HG02759 (cell line): ENCODE data around the gene KRTAP5-5.
A peak's percentile ranks its signal among the peaks of the same experiment; 100 is the strongest.
"Not testable (repeated sequence)": the region's sequence is repeated elsewhere in the genome, so short reads cannot be mapped to it uniquely, and the experiment has no call there.

Source experiments
- ATAC-seq: cut with Tn5 transposase; IDR thresholded peaks from one replicate; pipeline ENCODE4 v1.9.1; 2021; ENCODE audit warnings: mild to moderate bottlenecking, moderate library complexity; ENCODE audit not compliant: unreplicated experiment

The KRTAP5-5 gene

GRCh38 chr11:1629326-1630185 is at the start of gene KRTAP5-5:
Gene KRTAP5-5, plus strand, starts transcription at chr11:1629775. Its CDS starts 66 bp downstream, at chr11:1629841.
- no peak for ATAC-seq

DNA sequence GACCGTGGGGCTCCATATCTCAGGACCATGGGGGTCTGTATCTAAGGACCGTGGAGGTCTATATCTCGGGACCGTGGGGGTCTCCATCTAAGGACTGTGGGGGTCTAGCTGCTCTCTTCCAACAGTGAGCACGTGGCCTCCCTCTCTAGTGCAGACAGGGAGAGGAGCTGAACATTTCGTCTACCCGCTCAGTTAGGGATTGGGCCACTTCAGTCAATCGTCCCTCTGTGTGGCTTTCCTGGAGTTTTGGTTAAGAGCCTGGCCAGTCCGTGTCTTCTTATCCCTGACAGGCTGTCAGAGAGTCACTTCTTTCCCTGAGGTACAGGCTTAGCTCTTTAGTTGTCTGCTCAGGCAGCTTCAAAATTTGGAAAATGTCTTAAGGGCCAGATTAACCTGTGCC is 47.6 kb upstream of the KRTAP5-5 start:
- no peak for ATAC-seq

GRCh38 chr11:1582909-1583308 is 46.7 kb upstream of the KRTAP5-5 start:
- ATAC-seq: not testable (repeated sequence)

DNA sequence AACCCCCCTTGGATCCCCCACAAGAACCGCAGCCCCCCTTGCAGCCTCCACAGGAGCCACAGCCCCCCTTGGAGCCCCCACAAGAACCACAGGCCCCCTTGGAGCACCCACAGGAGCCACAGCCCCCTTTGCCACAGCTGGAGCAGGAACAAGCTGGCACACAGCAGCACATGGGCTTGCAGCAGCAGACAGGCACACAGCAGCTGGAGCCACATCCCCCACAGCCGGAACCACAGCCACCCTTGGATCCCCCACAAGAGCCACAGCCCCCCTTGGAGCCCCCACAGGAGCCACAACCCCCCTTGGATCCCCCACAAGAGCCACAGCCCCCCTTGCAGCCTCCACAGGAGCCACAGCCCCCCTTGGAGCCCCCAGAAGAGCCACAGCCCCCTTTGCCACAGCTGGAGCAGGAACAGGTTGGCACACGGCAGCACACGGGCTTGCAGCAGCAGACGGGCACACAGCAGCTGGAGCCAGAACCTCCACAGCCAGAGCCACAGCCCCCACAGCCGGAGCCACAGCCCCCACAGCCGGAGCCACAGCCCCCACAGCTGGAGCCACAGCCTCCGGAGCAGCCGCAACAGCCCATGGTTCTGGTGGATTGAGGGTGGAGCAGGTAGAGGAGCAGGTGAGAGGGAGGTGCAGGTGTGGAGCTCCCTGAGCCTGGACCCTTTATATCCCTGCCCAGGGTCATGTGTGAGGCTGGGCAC is 44.8 kb upstream of the KRTAP5-5 start, which contains the start of gene KRTAP5-1:
TSS of gene KRTAP5-1 (minus strand) at position 623 of the 710 bp plus-strand sequence. CDS start at position 589, 34 bp downstream.
- ATAC-seq: not testable (repeated sequence)

- no peak for ATAC-seq
Measured at GRCh38 chr11:1586699-1587098, 42.9 kb upstream of the KRTAP5-5 start.

DNA sequence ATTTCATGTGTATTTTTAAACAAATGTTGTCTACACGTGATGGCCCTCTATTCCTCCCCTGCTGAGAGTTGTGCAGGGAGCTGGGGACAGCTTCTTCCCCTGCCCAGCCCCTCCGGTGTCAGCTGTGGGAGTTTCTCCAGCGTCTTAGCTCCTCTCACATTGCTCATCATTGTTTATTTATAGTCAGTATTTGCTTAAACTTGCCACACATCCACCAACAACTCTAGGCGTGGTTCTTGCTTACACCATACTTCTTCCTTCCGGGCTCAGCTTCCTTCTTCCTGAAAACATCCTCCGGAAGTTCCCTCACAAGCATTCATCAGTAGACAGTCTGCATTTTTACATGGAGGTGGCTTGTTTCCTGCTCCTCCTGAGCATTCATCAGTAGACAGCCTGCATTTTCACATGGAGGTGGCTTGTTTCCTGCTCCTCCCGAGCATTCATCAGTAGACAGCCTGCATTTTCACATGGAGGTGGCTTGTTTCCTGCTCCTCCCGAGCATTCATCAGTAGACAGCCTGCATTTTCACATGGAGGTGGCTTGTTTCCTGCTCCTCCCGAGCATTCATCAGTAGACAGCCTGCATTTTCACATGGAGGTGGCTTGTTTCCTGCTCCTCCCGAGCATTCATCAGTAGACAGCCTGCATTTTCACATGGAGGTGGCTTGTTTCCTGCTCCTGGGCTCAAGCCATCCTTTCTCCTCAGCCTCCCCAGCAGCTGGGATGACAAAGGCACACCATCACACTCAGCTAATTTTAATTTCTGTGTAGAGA is 40.2 kb upstream of the KRTAP5-5 start:
- not testable (repeated sequence) for ATAC-seq

GRCh38 chr11:1589996-1590395 is 39.6 kb upstream of the KRTAP5-5 start:
- ATAC-seq: no peak

- no peak for ATAC-seq
Measured at GRCh38 chr11:1592628-1593027, 36.9 kb upstream of the KRTAP5-5 start.

- ATAC-seq: not testable (repeated sequence)
Measured at GRCh38 chr11:1595994-1596575, 33.5 kb upstream of the KRTAP5-5 start.

- ATAC-seq: not testable (repeated sequence)
Measured at GRCh38 chr11:1596576-1597121, 32.9 kb upstream of the KRTAP5-5 start.

DNA sequence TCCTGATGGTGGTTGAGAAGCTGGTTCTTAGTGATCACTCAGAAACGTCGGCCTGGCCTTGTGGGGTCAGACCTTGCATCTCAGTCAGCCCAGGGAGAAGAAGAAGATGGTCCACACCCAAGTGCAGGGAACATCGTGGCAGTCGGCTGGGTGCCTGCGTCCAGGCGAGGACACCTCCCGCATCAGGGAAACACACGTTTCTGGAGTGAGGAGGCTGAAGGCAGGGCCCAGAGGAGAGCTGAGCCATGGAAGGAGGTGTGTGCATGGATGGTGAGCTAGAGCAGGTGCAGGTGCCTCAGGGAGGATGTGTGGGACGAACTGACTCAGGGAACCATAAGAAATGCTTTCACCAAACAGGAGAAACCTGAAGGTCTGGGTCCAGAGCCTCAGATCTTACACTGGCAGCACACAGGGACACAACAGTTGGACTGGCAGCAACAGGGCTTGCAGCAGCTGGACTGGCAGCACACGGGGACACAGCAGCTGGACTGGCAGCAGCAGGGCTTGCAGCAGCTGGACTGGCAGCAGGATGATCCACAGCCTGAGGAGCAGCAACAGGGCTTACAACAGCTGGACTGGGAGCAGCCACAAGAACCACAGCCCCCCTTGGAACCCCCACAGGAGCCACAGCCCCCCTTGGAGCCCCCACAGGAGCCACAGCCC is 32.1 kb upstream of the KRTAP5-5 start:
- ATAC-seq: no peak

DNA sequence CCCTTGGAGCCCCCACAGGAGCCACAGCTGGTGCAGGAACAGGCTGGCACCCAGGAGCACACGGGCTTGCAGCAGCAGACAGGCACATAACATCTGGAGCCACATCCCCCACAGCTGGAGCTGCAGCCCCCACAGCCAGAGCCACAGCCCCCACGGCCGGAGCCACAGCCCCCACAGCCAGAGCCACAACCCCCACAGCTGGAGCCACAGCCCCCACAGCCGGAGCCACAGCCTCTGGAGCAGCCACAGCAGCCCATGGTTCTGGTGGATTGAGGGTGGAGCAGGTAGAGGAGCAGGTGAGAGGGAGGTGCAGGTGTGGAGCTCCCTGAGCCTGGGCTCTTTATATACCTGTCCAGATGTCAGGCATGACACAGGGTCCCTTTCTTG is 31.6 kb upstream of the KRTAP5-5 start, which contains the start of gene KRTAP5-2:
TSS of gene KRTAP5-2 (minus strand) at position 301 of the 387 bp plus-strand sequence. CDS start at position 257, 44 bp downstream.
- ATAC-seq: no peak

- not testable (repeated sequence) for ATAC-seq
Measured at GRCh38 chr11:1598406-1598805, 31.2 kb upstream of the KRTAP5-5 start.

DNA sequence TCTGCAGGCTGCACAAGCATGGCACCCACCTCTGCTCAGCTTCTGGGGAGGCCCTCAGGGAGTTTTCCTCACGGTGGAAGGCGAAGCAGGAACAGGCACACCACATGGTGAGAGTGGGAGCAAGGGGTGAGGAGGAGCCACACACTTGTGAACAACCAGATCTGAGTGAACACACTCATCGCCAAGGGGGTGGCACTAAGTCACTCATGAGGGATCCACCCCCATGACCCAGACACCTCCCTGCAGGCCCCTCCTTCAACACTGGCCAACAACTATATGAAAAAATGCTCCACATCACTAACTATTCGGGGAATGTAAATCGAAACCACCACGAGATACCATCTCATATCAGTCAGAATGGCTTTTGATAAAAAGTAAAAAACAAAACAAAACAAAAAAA is 30.8 kb upstream of the KRTAP5-5 start:
- ATAC-seq: no peak

- ATAC-seq: no peak
Measured at GRCh38 chr11:1600626-1601025, 28.9 kb upstream of the KRTAP5-5 start.

DNA sequence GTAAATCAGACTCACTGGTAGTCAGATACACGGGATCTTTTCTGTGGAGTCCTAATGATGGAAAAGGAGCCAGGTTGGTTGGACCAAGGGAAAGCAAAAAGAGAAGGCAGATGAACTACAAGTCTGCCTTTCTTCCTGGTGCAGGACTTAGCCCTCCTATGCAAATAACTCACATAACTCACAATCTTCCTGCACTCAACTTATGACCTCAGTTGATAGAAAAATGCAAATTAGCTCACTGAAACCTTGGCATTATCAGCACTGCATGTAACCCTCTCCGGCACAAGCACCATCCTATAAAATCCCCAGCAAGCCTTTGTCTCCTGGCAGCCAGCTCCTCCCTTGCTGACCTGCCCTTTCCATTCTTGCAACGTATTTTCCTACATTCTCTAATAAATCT is 27.9 kb upstream of the KRTAP5-5 start:
- ATAC-seq: not testable (repeated sequence)

DNA sequence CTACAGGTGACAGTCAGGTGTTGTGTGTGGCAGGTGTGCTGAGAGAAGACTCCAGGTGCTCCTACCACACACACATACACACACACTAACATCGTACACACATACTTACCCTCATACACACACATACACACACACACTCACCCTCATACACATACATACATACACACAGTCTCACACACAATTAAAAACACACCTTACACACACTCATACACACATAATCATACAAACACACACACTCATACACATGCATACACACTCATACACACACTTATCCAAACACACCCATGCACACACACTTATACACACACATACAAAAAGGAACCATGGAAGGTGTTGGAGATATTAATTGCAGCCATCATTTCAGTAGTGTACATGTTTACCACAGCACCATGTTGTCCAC is 25.9 kb upstream of the KRTAP5-5 start:
- ATAC-seq: no peak

GRCh38 chr11:1604181-1604580 is 25.4 kb upstream of the KRTAP5-5 start:
- no peak for ATAC-seq

DNA sequence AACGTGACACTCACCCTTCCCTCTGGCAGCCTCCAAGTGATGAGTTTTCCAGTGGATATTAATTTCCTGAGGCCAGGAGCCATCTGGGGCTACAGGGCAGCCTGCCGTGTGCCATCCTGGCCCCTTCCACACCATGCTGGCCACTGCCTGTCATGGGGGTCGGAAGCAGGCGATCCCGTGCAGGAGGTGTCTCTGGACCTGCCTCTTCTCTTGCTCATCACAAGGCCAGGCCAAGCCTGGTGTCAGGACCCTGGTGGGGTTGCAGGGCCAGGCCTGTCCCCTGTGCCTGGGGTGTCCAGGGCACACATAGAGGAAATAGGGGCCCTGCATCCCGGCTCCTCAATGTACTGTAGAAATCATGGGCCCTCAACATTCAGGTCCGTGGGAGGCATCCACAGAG is 24.9 kb upstream of the KRTAP5-5 start:
- ATAC-seq: no peak

DNA sequence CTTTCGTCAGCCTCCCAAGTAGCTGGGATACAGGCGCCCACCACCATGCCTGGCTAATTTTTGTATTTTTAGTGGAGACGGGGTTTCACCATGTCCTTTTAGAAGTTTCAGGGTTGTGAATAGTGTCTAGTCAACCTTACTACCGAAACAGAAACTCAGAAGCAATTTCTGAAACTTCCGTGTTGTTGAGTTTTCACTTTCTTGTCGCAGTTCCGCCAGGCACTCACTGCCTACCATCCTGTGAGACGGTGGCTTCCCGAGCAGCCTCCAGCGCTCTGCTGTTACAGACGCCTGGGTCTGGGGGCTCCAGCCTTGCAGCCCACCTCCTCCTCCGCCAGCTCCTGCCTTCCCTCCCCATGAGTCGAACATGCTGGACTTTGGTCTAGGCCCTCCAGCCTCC is 23.7 kb upstream of the KRTAP5-5 start:
- ATAC-seq: peak; percentile 82
